ENCODE data around the gene LUZP2. TPM values are rescaled to one million over a fixed set of nuclear protein-coding genes. Genes with fewer than 3 reads are reported as not detected.
"Not testable (repeated sequence)": the region's sequence is repeated elsewhere in the genome, so short reads cannot be mapped to it uniquely, and the experiment has no call there.

LUZP2 gene
- total and polyA plus RNA-seq, 4 donors = 70.8 to 147 (median 99.0) TPM

GRCh38 chr11:24944891-24945290 is 448.0 kb downstream of the LUZP2 start:
- no peak overlapping the region for H3K27ac ChIP-seq (ENCODE audit: low read depth, low read length)

GRCh38 chr11:24949406-24949805 is 452.6 kb downstream of the LUZP2 start:
- no peak overlapping the region for H3K4me3 ChIP-seq (ENCODE audit: low read depth, low read length)
- no peaks in the 10 kb centered on the region for H3K27me3 ChIP-seq (ENCODE audit: control insufficient read depth, insufficient read depth, low read length)
- no peaks in the 10 kb centered on the region for H3K4me1 ChIP-seq (ENCODE audit: control insufficient read depth, insufficient read depth, low read length)
- H3K9me3 ChIP-seq (ENCODE audit: control insufficient read depth, insufficient read depth, low read length) = no peaks in the 10 kb centered on the region
- H3K36me3 ChIP-seq (ENCODE audit: control insufficient read depth, insufficient read depth, low read length) = no peaks in the 10 kb centered on the region
- no peak for DNase-seq (ENCODE audit: low read depth in 4 of 6, low spot score in 6 of 6)
- no CpG with 5 or more reads among the region's 5 CpGs for WGBS (ENCODE audit: insufficient coverage)
- no peak overlapping the region for H3K27ac ChIP-seq (ENCODE audit: low read depth, low read length)

More at GRCh38 chr11:24944891-24945290, 448.0 kb downstream of the LUZP2 start:
- DNase-seq (ENCODE audit: low read depth in 4 of 6, low spot score in 6 of 6) = peak in 2 of 6 donors; percentile 38 to 74
- H3K9me3 ChIP-seq (ENCODE audit: control insufficient read depth, insufficient read depth, low read length) = no peaks in the 10 kb centered on the region
- H3K4me3 ChIP-seq (ENCODE audit: low read depth, low read length) = no peak overlapping the region
- no CpG with 5 or more reads among the region's 3 CpGs for WGBS (ENCODE audit: insufficient coverage)
- no peaks in the 10 kb centered on the region for H3K36me3 ChIP-seq (ENCODE audit: control insufficient read depth, insufficient read depth, low read length)
- H3K27me3 ChIP-seq (ENCODE audit: control insufficient read depth, insufficient read depth, low read length) = no peaks in the 10 kb centered on the region
- H3K4me1 ChIP-seq (ENCODE audit: control insufficient read depth, insufficient read depth, low read length) = no peaks in the 10 kb centered on the region

GRCh38 chr11:24963852-24964251 is 467.0 kb downstream of the LUZP2 start:
- peak in 1 of 6 donors; percentile 34 for DNase-seq (ENCODE audit: low read depth in 4 of 6, low spot score in 6 of 6)
- H3K4me1 ChIP-seq (ENCODE audit: control insufficient read depth, insufficient read depth, low read length) = no peaks in the 10 kb centered on the region
- H3K27me3 ChIP-seq (ENCODE audit: control insufficient read depth, insufficient read depth, low read length) = no peaks in the 10 kb centered on the region
- H3K36me3 ChIP-seq (ENCODE audit: control insufficient read depth, insufficient read depth, low read length) = no peaks in the 10 kb centered on the region
- H3K9me3 ChIP-seq (ENCODE audit: control insufficient read depth, insufficient read depth, low read length) = no peaks in the 10 kb centered on the region
- no peak overlapping the region for H3K4me3 ChIP-seq (ENCODE audit: low read depth, low read length)
- no peak overlapping the region for H3K27ac ChIP-seq (ENCODE audit: low read depth, low read length)
- no CpG with 5 or more reads among the region's 2 CpGs for WGBS (ENCODE audit: insufficient coverage)

GRCh38 chr11:24965748-24966147 is 468.9 kb downstream of the LUZP2 start:
- peak in 1 of 6 donors; percentile 13 for DNase-seq (ENCODE audit: low read depth in 4 of 6, low spot score in 6 of 6)
- Histone ChIP-seq H3K4me3 (ENCODE audit: low read depth, low read length) (no peak overlapping the region), H3K9me3 (ENCODE audit: control insufficient read depth, insufficient read depth, low read length) (no peaks in the 10 kb centered on the region), H3K36me3 (ENCODE audit: control insufficient read depth, insufficient read depth, low read length) (no peaks in the 10 kb centered on the region), H3K27me3 (ENCODE audit: control insufficient read depth, insufficient read depth, low read length) (no peaks in the 10 kb centered on the region), H3K4me1 (ENCODE audit: control insufficient read depth, insufficient read depth, low read length) (no peaks in the 10 kb centered on the region), H3K27ac (ENCODE audit: low read depth, low read length) (no peak overlapping the region)

- not testable (repeated sequence) for H3K4me3 ChIP-seq (ENCODE audit: low read depth, low read length); H3K27ac ChIP-seq (ENCODE audit: low read depth, low read length); H3K4me1 ChIP-seq (ENCODE audit: control insufficient read depth, insufficient read depth, low read length); DNase-seq (ENCODE audit: low read depth in 4 of 6, low spot score in 6 of 6); H3K9me3 ChIP-seq (ENCODE audit: control insufficient read depth, insufficient read depth, low read length); H3K36me3 ChIP-seq (ENCODE audit: control insufficient read depth, insufficient read depth, low read length); H3K27me3 ChIP-seq (ENCODE audit: control insufficient read depth, insufficient read depth, low read length)
- 92% methylated on average over 6 of the region's 7 CpGs for WGBS (ENCODE audit: insufficient coverage)
Observed at GRCh38 chr11:24993903-24994302, 497.1 kb downstream of the LUZP2 start.

GRCh38 chr11:24999929-25000328 is 503.1 kb downstream of the LUZP2 start:
- WGBS (ENCODE audit: insufficient coverage) = 54% methylated on average over 2 of the region's 5 CpGs
- H3K27me3 ChIP-seq (ENCODE audit: control insufficient read depth, insufficient read depth, low read length); H3K36me3 ChIP-seq (ENCODE audit: control insufficient read depth, insufficient read depth, low read length); DNase-seq (ENCODE audit: low read depth in 4 of 6, low spot score in 6 of 6); H3K4me1 ChIP-seq (ENCODE audit: control insufficient read depth, insufficient read depth, low read length); H3K9me3 ChIP-seq (ENCODE audit: control insufficient read depth, insufficient read depth, low read length); H3K27ac ChIP-seq (ENCODE audit: low read depth, low read length); H3K4me3 ChIP-seq (ENCODE audit: low read depth, low read length): not testable (repeated sequence)

GRCh38 chr11:25037431-25037830 is 540.6 kb downstream of the LUZP2 start:
- Histone ChIP-seq H3K4me1 (ENCODE audit: control insufficient read depth, insufficient read depth, low read length) (no peaks in the 10 kb centered on the region), H3K27me3 (ENCODE audit: control insufficient read depth, insufficient read depth, low read length) (no peaks in the 10 kb centered on the region), H3K27ac (ENCODE audit: low read depth, low read length) (no peak overlapping the region), H3K9me3 (ENCODE audit: control insufficient read depth, insufficient read depth, low read length) (no peaks in the 10 kb centered on the region), H3K36me3 (ENCODE audit: control insufficient read depth, insufficient read depth, low read length) (no peaks in the 10 kb centered on the region), H3K4me3 (ENCODE audit: low read depth, low read length) (no peak overlapping the region)
- no peak for DNase-seq (ENCODE audit: low read depth in 4 of 6, low spot score in 6 of 6)
- whole genome bisulfite sequencing (ENCODE audit: insufficient coverage) = no CpG with 5 or more reads among the region's 1 CpG

GRCh38 chr11:25038131-25038530 is 541.3 kb downstream of the LUZP2 start:
- Histone ChIP-seq H3K27me3 (ENCODE audit: control insufficient read depth, insufficient read depth, low read length) (no peaks in the 10 kb centered on the region), H3K4me1 (ENCODE audit: control insufficient read depth, insufficient read depth, low read length) (no peaks in the 10 kb centered on the region), H3K4me3 (ENCODE audit: low read depth, low read length) (no peak overlapping the region), H3K36me3 (ENCODE audit: control insufficient read depth, insufficient read depth, low read length) (no peaks in the 10 kb centered on the region), H3K27ac (ENCODE audit: low read depth, low read length) (no peak overlapping the region), H3K9me3 (ENCODE audit: control insufficient read depth, insufficient read depth, low read length) (no peaks in the 10 kb centered on the region)
- no peak for DNase-seq (ENCODE audit: low read depth in 4 of 6, low spot score in 6 of 6)

GRCh38 chr11:25039165-25039564 is 542.3 kb downstream of the LUZP2 start:
- Histone ChIP-seq H3K27ac (ENCODE audit: low read depth, low read length) (no peak overlapping the region), H3K36me3 (ENCODE audit: control insufficient read depth, insufficient read depth, low read length) (no peaks in the 10 kb centered on the region), H3K9me3 (ENCODE audit: control insufficient read depth, insufficient read depth, low read length) (no peaks in the 10 kb centered on the region), H3K4me3 (ENCODE audit: low read depth, low read length) (no peak overlapping the region), H3K27me3 (ENCODE audit: control insufficient read depth, insufficient read depth, low read length) (no peaks in the 10 kb centered on the region), H3K4me1 (ENCODE audit: control insufficient read depth, insufficient read depth, low read length) (no peaks in the 10 kb centered on the region)
- WGBS (ENCODE audit: insufficient coverage) = 100% methylated on average over 2 of the region's 2 CpGs
- DNase-seq (ENCODE audit: low read depth in 4 of 6, low spot score in 6 of 6) = no peak

GRCh38 chr11:25048632-25049031 is 551.8 kb downstream of the LUZP2 start:
- no CpG with 5 or more reads among the region's 1 CpG for WGBS (ENCODE audit: insufficient coverage)
- DNase-seq (ENCODE audit: low read depth in 4 of 6, low spot score in 6 of 6) = no peak
- no peaks in the 10 kb centered on the region for H3K4me1 ChIP-seq (ENCODE audit: control insufficient read depth, insufficient read depth, low read length)
- H3K27ac ChIP-seq (ENCODE audit: low read depth, low read length) = no peak overlapping the region
- H3K27me3 ChIP-seq (ENCODE audit: control insufficient read depth, insufficient read depth, low read length) = no peaks in the 10 kb centered on the region
- peaks cover 2% of the 10 kb centered on the region for H3K36me3 ChIP-seq (ENCODE audit: control insufficient read depth, insufficient read depth, low read length)
- H3K4me3 ChIP-seq (ENCODE audit: low read depth, low read length) = no peak overlapping the region
- H3K9me3 ChIP-seq (ENCODE audit: control insufficient read depth, insufficient read depth, low read length) = no peaks in the 10 kb centered on the region
